ENCODE results near the gene CTSW.
"Not testable (repeated sequence)": the region's sequence is repeated elsewhere in the genome, so short reads cannot be mapped to it uniquely, and the experiment has no call there.

CTSW gene

GRCh38 chr11:65879617-65880016 is at the start of gene CTSW:
Gene CTSW, plus strand, starts transcription at chr11:65879837. Its CDS starts 18 bp downstream, at chr11:65879855.
- no peak for DNase-seq

- not testable (repeated sequence) for DNase-seq
Measured at GRCh38 chr11:65832231-65832630, 47.4 kb upstream of the CTSW start.

GRCh38 chr11:65833297-65834030 is 46.2 kb upstream of the CTSW start, which contains the start of gene SNX32:
Gene SNX32, plus strand, starts transcription at chr11:65833963. Its CDS starts 103 bp downstream, at chr11:65834066.
- DNase-seq, result peak; percentile 93

- DNase-seq, result no peak
Measured at GRCh38 chr11:65834202-65834601, 45.4 kb upstream of the CTSW start.

- no peak for DNase-seq
Measured at GRCh38 chr11:65842144-65842543, 37.5 kb upstream of the CTSW start.

- no peak for DNase-seq
Measured at GRCh38 chr11:65843811-65844210, 35.8 kb upstream of the CTSW start.

GRCh38 chr11:65844231-65844872 is 35.3 kb upstream of the CTSW start:
- no peak for DNase-seq

- DNase-seq, result no peak
Measured at GRCh38 chr11:65847746-65848145, 31.9 kb upstream of the CTSW start.

GRCh38 chr11:65848693-65849092 is 30.9 kb upstream of the CTSW start:
- DNase-seq, result not testable (repeated sequence)

GRCh38 chr11:65849366-65849765 is 30.3 kb upstream of the CTSW start:
- no peak for DNase-seq

- no peak for DNase-seq
Measured at GRCh38 chr11:65849771-65850216, 29.8 kb upstream of the CTSW start.

- DNase-seq, result no peak
Measured at GRCh38 chr11:65850217-65851082, 29.2 kb upstream of the CTSW start.

- no peak for DNase-seq
Measured at GRCh38 chr11:65851083-65851579, 28.5 kb upstream of the CTSW start.

GRCh38 chr11:65851811-65852507 is 27.7 kb upstream of the CTSW start:
- no peak for DNase-seq

- DNase-seq, result no peak
Measured at GRCh38 chr11:65852508-65853245, 27.0 kb upstream of the CTSW start.

GRCh38 chr11:65853246-65853979 is 26.2 kb upstream of the CTSW start:
- no peak for DNase-seq

- no peak for DNase-seq
Measured at GRCh38 chr11:65854161-65854592, 25.5 kb upstream of the CTSW start.

- DNase-seq, result no peak
Measured at GRCh38 chr11:65854852-65855837, 24.5 kb upstream of the CTSW start.

- no peak for DNase-seq
Measured at GRCh38 chr11:65855927-65856363, 23.7 kb upstream of the CTSW start.
